Memory B cell (primary cell): ENCODE measurements around the gene MYBPHL.

ENCODE experiments used
- ATAC-seq: fragments of 150-1000 bp; cut with Tn5 transposase; 2 replicates; pipeline ENCODE4 v1.10.0; 2021; ENCODE audit warnings: low read depth, mild to moderate bottlenecking, moderate library complexity
- DNase-seq, 2 donors: peaks; one replicate each; pipeline ENCODE4 v3.0.0; 2022; ENCODE audit warnings: low spot score in 2 of 2
- H3K27ac Mint-ChIP-seq: one replicate; pipeline ENCODE4 v1.8.0; 2022; ENCODE audit warnings: mild to moderate bottlenecking, moderate library complexity, mixed read lengths
- H3K27me3 Mint-ChIP-seq: one replicate; pipeline ENCODE4 v1.8.0; 2022; ENCODE audit warnings: mixed read lengths
- H3K36me3 Mint-ChIP-seq: one replicate; pipeline ENCODE4 v1.8.0; 2022; ENCODE audit warnings: mild to moderate bottlenecking, mixed read lengths
- H3K4me1 Mint-ChIP-seq: one replicate; pipeline ENCODE4 v1.8.0; 2022; ENCODE audit warnings: mixed read lengths
- H3K4me3 Mint-ChIP-seq: one replicate; pipeline ENCODE4 v1.8.0; 2022; ENCODE audit warnings: mild to moderate bottlenecking, moderate library complexity, mixed read lengths
- H3K9me3 Mint-ChIP-seq: one replicate; pipeline ENCODE4 v1.8.0; 2022; ENCODE audit warnings: mixed read lengths

The MYBPHL gene

DNA sequence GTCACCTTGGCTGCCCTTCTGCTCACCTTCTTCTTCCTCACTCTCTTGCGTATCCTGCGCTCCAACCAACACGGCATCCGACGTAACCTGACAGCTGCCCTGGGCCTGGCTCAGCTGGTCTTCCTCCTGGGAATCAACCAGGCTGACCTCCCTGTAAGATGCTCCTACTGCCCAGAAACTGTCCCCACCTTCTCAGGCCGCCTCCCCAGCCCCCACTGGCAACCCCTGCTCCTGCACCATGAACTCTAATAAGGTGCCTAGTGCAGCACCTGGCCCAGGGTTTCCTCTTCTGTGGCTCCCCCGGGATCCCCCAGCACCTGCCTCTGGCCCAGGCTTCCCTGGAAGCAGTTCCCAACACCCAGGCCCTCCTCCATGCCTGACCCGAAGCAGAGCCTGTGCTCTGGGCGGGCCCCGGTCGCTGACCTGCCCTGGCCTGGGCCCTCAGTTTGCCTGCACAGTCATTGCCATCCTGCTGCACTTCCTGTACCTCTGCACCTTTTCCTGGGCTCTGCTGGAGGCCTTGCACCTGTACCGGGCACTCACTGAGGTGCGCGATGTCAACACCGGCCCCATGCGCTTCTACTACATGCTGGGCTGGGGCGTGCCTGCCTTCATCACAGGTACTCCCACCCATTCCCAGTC lies 36.7 kb downstream of the MYBPHL start:
- no peak for DNase-seq
- H3K4me1 Mint-ChIP-seq = no peaks in the 10 kb centered on the region
- H3K36me3 Mint-ChIP-seq = no peaks in the 10 kb centered on the region
- no peaks in the 10 kb centered on the region for H3K9me3 Mint-ChIP-seq
- no peak overlapping the region for H3K27ac Mint-ChIP-seq
- H3K4me3 Mint-ChIP-seq = no peak overlapping the region
- no peak for ATAC-seq
- H3K27me3 Mint-ChIP-seq = peaks cover 9% of the 10 kb centered on the region

DNA sequence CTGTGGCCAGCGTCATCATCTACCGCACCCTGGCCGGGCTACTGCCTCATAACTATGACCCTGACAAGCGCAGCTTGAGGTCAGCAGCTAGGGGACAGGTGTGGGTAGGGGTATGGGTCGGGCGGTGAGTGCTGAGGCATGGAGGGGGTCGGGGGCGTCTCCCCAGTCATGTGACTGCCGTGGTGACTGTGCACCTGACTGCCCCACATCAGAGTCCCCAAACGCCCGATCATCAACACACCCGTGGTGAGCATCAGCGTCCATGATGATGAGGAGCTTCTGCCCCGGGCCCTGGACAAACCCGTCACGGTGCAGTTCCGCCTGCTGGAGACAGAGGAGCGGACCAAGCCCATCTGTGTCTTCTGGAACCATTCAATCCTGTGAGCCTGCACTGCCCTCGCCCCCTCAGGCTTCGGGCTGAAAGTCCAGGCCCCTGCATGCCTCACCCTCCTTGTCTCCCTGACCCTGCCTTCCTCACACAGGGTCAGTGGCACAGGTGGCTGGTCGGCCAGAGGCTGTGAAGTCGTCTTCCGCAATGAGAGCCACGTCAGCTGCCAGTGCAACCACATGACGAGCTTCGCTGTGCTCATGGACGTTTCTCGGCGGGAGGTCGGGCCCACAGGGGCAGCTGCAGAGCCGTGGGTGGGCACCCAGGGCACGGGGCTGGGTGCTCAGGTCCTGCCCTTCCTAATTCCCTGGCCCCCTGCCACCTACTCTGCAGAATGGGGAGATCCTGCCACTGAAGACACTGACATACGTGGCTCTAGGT lies 37.4 kb downstream of the MYBPHL start:
- Mint-ChIP-seq H3K9me3 (no peaks in the 10 kb centered on the region), H3K4me3 (no peak overlapping the region), H3K27ac (no peak overlapping the region), H3K4me1 (no peaks in the 10 kb centered on the region), H3K36me3 (no peaks in the 10 kb centered on the region), H3K27me3 (peaks cover 9% of the 10 kb centered on the region)
- DNase-seq = no peak
- no peak for ATAC-seq

DNA sequence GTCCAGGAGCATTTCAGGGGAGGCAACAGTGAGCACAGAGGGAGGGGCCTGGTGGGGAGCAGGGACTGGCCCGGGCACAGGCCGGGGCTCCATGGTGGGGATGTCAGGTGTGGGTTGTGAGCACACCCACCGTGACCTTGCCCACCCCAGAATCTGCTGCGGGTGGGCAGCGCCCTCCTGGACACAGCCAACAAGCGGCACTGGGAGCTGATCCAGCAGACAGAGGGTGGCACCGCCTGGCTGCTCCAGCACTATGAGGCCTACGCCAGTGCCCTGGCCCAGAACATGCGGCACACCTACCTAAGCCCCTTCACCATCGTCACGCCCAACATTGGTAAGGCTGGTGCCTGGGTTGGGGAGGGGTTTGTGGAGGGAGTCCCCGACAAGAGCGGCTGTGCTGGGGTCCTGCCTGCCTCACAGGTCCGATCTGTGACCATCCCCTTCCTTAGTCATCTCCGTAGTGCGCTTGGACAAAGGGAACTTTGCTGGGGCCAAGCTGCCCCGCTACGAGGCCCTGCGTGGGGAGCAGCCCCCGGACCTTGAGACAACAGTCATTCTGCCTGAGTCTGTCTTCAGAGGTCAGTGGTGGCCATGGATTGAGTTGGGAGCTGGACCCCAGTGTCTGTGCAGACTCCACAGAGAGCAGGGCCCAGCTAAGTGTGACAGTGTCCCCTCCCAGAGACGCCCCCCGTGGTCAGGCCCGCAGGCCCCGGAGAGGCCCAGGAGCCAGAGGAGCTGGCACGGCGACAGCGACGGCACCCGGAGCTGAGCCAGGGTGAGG lies 38.2 kb downstream of the MYBPHL start:
- Mint-ChIP-seq H3K27ac (no peak overlapping the region), H3K4me3 (no peak overlapping the region), H3K4me1 (peaks cover 2% of the 10 kb centered on the region), H3K9me3 (no peaks in the 10 kb centered on the region), H3K36me3 (no peaks in the 10 kb centered on the region), H3K27me3 (peaks cover 8% of the 10 kb centered on the region)
- ATAC-seq (no peak), DNase-seq (no peak)

DNA sequence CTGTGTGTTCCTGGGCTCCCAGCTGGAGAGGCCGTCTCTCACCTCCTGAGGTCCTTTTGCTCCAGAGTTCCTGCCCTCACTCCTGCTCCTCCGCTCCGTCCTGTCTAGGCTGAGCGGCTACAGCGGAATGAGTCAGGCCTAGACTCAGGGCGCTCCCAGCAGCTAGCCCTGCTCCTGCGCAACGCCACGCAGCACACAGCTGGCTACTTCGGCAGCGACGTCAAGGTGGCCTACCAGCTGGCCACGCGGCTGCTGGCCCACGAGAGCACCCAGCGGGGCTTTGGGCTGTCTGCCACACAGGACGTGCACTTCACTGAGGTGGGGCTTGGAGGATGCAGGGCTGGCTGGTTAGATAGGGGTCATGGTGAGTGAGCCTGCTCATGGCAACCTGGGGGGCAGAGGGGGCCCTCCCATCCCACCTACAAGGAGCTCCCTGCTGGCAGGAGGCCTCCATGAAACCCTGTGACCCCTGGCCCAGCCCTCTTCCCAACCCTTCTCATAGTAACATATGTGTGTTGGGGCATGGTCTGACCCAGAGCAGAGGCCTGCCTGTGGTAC lies 39.0 kb downstream of the MYBPHL start:
- H3K36me3 Mint-ChIP-seq = no peaks in the 10 kb centered on the region
- peaks cover 4% of the 10 kb centered on the region for H3K4me1 Mint-ChIP-seq
- H3K27ac Mint-ChIP-seq = peak overlapping the region; percentile 71
- DNase-seq (no peak), ATAC-seq (no peak)
- no peak overlapping the region for H3K4me3 Mint-ChIP-seq
- H3K27me3 Mint-ChIP-seq = peaks cover 10% of the 10 kb centered on the region
- no peaks in the 10 kb centered on the region for H3K9me3 Mint-ChIP-seq

DNA sequence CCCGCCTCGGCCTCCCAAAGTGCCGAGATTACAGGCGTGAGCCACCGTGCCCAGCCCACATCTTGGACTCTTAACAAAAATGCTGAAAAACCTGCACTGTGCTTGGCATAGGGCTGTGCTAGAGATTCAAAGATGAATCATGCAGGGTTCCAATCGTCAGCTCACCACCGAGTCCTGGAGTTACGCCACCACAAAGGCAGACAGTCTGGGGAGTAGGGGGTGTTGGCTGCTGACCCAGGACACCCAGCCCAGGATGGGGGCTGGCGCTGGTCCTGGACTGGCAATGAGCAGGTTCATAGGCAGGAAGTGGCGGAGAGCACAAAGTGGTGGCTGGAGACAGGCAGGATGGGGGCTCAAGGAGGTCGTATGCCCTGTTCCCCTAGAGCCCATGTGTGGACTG lies 39.8 kb downstream of the MYBPHL start:
- DNase-seq (no peak), ATAC-seq (no peak)
- Mint-ChIP-seq H3K4me3 (no peak overlapping the region), H3K27ac (no peak overlapping the region), H3K27me3 (peaks cover 9% of the 10 kb centered on the region), H3K9me3 (no peaks in the 10 kb centered on the region), H3K4me1 (peaks cover 4% of the 10 kb centered on the region), H3K36me3 (no peaks in the 10 kb centered on the region)

DNA sequence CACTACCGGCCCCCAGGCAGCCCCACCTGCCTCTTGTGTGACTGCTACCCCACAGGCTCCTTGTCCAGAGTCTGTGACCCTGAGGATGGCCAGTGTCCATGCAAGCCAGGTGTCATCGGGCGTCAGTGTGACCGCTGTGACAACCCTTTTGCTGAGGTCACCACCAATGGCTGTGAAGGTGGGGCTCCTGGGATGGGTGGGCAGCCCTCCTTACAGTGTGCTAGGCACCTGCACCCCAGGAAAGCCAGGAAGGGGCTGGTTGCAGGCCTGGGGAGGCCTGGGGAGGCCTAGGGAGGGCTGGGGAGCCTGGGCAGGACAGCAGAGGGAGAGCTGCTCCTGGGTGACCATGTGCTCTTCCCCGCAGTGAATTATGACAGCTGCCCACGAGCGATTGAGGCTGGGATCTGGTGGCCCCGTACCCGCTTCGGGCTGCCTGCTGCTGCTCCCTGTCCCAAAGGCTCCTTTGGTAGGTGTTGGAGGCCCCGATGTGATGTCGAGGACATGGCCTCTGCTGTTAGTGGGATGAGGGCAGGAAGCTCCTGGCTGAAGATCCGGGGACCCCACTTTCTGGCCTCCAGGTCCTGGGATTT lies 41.0 kb downstream of the MYBPHL start:
- no peak for ATAC-seq

DNA sequence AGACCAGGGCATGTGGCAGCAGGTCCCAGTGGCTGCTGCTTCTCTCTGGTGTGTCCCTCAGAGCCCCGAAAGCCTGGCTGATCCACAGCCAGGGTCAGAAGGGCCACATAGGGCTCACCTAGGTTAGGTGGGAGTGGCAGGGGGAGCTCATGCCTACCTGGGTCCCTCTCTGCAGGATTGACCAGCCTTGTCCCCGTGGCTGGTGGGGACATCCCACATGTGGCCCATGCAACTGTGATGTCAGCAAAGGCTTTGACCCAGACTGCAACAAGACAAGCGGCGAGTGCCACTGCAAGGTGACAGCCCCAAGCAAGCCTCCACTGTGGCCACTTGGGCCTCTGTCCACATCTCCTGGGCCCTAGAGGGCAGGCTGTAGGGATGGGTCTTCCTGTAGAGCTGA lies 41.8 kb downstream of the MYBPHL start:
- Mint-ChIP-seq H3K27me3 (peaks cover 5% of the 10 kb centered on the region), H3K4me1 (peaks cover 4% of the 10 kb centered on the region), H3K9me3 (no peaks in the 10 kb centered on the region), H3K27ac (no peak overlapping the region), H3K4me3 (no peak overlapping the region), H3K36me3 (no peaks in the 10 kb centered on the region)
- no peak for DNase-seq
- ATAC-seq = no peak

More for the DNA sequence above, 41.0 kb downstream of the MYBPHL start:
- Mint-ChIP-seq H3K9me3 (no peaks in the 10 kb centered on the region), H3K36me3 (no peaks in the 10 kb centered on the region), H3K4me3 (no peak overlapping the region), H3K4me1 (peaks cover 4% of the 10 kb centered on the region), H3K27me3 (peaks cover 7% of the 10 kb centered on the region), H3K27ac (no peak overlapping the region)
- no peak for DNase-seq

DNA sequence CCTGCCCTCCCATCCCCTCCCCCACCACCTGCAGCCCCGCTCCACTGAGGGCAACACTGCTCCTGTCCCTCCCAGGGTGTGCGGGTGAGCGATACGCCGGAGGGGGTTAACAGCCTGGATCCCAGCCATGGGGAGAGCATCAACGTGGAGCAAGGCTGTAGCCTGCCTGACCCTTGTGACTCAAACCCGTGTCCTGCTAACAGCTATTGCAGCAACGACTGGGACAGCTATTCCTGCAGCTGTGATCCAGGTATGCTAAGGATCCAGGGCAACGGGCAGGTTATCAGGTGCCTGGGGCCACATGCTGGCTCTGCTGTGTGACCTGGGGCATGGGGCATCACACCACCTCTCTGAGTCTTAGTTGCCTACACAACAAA lies 42.4 kb downstream of the MYBPHL start:
- ATAC-seq (no peak), DNase-seq (no peak)
- Mint-ChIP-seq H3K4me3 (no peak overlapping the region), H3K9me3 (no peaks in the 10 kb centered on the region), H3K4me1 (peaks cover 4% of the 10 kb centered on the region), H3K27ac (no peak overlapping the region), H3K36me3 (no peaks in the 10 kb centered on the region), H3K27me3 (peaks cover 5% of the 10 kb centered on the region)

DNA sequence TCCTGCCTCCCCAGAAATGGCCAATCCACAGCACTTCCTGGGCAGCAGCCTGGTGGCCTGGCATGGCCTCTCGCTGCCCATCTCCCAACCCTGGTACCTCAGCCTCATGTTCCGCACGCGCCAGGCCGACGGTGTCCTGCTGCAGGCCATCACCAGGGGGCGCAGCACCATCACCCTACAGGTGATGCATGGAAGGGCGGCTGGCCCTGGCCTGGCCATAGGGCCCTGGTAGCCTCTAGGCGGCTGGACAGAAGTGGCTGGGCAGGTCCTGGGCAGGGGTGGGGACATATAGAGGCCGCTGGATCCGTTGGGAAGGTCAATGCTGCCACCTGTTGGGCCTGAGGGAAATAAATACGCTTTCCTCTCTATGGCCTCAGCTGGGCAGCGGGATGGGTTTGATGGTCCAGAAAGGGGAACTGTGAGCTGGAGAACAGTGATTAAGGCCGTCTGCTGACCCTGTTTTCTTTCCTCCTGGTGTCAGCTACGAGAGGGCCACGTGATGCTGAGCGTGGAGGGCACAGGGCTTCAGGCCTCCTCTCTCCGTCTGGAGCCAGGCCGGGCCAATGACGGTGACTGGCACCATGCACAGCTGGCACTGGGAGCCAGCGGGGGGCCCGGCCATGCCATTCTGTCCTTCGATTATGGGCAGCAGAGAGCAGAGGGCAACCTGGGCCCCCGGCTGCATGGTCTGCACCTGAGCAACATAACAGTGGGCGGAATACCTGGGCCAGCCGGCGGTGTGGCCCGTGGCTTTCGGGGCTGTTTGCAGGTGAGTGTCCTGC lies 43.0 kb downstream of the MYBPHL start:
- peaks cover 5% of the 10 kb centered on the region for H3K27me3 Mint-ChIP-seq
- ATAC-seq (peak; percentile 94), DNase-seq (peak; percentile 66 to 77)
- no peaks in the 10 kb centered on the region for H3K36me3 Mint-ChIP-seq
- H3K4me3 Mint-ChIP-seq = no peak overlapping the region
- no peak overlapping the region for H3K27ac Mint-ChIP-seq
- H3K4me1 Mint-ChIP-seq = peaks cover 4% of the 10 kb centered on the region
- no peaks in the 10 kb centered on the region for H3K9me3 Mint-ChIP-seq

DNA sequence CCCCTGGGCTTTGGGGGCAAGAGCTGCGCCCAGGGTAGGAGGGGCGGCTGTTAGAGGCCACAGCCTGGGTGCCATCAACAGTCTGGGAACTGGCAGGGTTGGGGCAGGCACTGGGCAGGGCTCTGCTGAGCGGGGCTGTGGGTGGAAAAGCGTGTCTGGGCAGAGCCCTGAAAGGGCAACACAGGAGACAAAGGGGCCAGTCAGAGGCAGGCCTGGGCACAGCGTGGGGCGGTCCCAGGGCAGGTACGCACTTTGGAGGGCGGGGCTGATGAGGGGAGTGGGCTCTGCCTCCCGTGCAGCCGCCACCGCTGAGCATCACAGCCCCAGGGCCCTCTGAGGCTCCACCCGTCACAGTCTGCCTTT lies 43.6 kb downstream of the MYBPHL start:
- no peaks in the 10 kb centered on the region for H3K36me3 Mint-ChIP-seq
- H3K9me3 Mint-ChIP-seq = no peaks in the 10 kb centered on the region
- ATAC-seq (peak; percentile 10), DNase-seq (no peak)
- H3K4me1 Mint-ChIP-seq = peaks cover 4% of the 10 kb centered on the region
- no peak overlapping the region for H3K27ac Mint-ChIP-seq
- H3K27me3 Mint-ChIP-seq = peaks cover 5% of the 10 kb centered on the region
- H3K4me3 Mint-ChIP-seq = no peak overlapping the region

DNA sequence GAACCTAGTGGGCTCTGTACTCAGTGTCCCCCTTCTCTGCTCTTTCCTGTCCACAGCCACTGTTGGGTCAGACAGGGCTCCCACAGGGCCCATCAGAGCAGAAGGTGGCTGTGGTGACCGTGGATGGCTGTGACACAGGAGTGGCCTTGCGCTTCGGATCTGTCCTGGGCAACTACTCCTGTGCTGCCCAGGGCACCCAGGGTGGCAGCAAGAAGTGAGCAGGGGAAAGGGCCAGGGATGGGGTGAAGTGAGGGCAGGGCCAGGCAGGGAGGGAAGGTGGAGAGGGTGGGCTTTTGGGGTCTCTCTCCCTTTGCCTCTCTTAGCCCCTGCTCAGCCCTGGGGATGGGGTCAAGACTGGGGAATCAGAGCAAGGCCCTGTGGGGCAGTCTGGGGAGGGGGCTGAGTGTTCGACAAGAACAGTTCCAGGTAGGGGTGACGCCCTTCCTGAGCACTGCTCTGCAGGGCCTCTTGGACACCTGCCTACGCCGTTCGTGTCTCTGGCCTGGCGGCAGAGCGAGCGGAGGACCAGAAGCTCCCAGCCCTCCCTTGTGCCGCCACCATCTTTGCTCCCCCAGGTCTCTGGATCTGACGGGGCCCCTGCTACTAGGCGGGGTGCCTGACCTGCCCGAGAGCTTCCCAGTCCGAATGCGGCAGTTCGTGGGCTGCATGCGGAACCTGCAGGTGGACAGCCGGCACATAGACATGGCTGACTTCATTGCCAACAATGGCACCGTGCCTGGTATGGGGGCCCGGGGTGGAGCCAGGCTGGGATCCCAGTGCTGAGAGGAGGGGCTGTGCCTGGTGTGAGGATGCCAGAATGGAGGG lies 44.4 kb downstream of the MYBPHL start:
- no peaks in the 10 kb centered on the region for H3K36me3 Mint-ChIP-seq
- no peak overlapping the region for H3K27ac Mint-ChIP-seq
- peaks cover 4% of the 10 kb centered on the region for H3K4me1 Mint-ChIP-seq
- H3K9me3 Mint-ChIP-seq = no peaks in the 10 kb centered on the region
- H3K27me3 Mint-ChIP-seq = peaks cover 3% of the 10 kb centered on the region
- no peak overlapping the region for H3K4me3 Mint-ChIP-seq
- DNase-seq (no peak), ATAC-seq (no peak)

DNA sequence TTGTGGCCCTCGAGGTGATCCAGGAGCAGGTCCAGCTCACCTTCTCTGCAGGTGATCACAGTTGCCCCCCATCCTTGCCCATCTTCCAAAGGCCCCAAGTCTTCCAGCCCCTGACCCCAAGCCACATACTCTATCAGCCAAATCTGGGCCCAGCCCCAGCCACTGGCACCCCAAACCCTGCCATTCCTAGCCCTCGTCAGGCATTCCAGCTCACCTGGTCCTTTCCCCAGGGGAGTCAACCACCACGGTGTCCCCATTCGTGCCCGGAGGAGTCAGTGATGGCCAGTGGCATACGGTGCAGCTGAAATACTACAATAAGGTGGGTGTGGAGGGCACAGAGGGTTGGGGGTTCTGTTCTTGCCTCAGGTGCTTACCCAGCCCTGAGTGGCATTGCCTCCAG lies 45.2 kb downstream of the MYBPHL start:
- Mint-ChIP-seq H3K9me3 (no peaks in the 10 kb centered on the region), H3K4me3 (no peak overlapping the region), H3K4me1 (peaks cover 4% of the 10 kb centered on the region), H3K36me3 (no peaks in the 10 kb centered on the region), H3K27me3 (peaks cover 3% of the 10 kb centered on the region), H3K27ac (no peak overlapping the region)
- DNase-seq (no peak), ATAC-seq (no peak)

DNA sequence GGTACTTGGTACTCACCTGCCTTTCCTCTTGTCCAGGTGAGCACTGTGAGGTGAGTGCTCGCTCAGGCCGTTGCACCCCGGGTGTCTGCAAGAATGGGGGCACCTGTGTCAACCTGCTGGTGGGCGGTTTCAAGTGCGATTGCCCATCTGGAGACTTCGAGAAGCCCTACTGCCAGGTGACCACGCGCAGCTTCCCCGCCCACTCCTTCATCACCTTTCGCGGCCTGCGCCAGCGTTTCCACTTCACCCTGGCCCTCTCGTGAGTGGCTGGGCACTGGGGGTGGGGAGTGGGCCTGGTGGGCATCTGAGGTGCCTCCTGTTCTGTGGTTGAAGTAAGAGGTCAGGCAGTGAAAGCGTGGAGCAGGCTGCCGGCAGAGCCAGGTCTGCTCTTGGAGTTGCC lies 45.8 kb downstream of the MYBPHL start:
- Mint-ChIP-seq H3K27ac (no peak overlapping the region), H3K27me3 (peaks cover 6% of the 10 kb centered on the region), H3K9me3 (no peaks in the 10 kb centered on the region), H3K4me3 (no peak overlapping the region), H3K36me3 (no peaks in the 10 kb centered on the region), H3K4me1 (peaks cover 4% of the 10 kb centered on the region)
- ATAC-seq = no peak
- no peak for DNase-seq
